ENCODE data around the gene AIFM3.
"Not testable (repeated sequence)": the region's sequence is repeated elsewhere in the genome, so short reads cannot be mapped to it uniquely, and the experiment has no call there.

The AIFM3 gene, protein sequence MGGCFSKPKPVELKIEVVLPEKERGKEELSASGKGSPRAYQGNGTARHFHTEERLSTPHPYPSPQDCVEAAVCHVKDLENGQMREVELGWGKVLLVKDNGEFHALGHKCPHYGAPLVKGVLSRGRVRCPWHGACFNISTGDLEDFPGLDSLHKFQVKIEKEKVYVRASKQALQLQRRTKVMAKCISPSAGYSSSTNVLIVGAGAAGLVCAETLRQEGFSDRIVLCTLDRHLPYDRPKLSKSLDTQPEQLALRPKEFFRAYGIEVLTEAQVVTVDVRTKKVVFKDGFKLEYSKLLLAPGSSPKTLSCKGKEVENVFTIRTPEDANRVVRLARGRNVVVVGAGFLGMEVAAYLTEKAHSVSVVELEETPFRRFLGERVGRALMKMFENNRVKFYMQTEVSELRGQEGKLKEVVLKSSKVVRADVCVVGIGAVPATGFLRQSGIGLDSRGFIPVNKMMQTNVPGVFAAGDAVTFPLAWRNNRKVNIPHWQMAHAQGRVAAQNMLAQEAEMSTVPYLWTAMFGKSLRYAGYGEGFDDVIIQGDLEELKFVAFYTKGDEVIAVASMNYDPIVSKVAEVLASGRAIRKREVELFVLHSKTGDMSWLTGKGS

DNA sequence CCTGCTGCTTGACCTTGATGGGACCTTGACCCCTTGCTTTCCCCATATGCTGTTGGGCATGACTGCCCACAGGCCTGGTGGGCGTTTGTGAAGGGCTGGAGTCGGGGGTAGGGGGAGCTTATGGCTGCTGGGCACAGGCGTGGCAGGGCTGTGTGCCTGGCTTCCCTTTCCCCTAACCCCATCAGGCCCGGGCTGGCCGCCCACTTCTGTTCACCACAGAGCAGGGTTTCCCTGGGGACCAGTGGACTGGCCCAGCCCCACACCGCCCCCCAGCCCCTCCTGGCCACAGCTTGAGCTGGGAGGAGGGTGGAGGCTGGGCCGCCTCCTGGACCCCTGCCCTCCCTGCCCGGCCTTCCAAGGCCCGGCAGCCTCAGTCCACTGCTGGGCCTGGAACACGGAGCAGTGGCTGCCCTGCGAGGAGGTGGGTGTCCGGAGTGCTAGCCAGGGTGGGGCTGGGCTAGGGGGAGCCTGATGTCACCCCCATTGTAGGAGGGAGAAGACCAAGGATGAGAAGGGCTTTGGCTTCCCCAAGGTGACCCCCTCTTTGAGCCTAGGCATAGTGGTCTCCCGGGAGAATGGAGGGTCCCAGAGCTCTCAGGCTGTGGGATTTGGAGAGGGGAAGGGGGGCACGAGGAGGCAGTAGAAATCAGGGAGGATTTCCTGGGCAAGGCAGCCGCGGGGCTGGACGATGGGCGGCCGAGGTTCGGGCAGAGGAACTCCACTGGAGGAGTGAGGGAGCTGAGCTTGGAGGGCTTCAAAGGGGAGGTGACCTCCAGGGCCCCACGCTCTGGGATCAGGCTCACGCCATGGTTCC lies at the start of gene AIFM3:
TSS of gene AIFM3 (plus strand) at position 373 of the 814 bp plus-strand sequence. CDS start 690 bp downstream, outside the sequence.
- TF ChIP-seq GATA1 (IDR thresholded peaks at IDR 0.05; ENCODE audit: low read depth, low read length) (no peak), POLR2A (IDR thresholded peaks at IDR 0.05; ENCODE audit: low read length) (no peak)
- no peak for DNase-seq

DNA sequence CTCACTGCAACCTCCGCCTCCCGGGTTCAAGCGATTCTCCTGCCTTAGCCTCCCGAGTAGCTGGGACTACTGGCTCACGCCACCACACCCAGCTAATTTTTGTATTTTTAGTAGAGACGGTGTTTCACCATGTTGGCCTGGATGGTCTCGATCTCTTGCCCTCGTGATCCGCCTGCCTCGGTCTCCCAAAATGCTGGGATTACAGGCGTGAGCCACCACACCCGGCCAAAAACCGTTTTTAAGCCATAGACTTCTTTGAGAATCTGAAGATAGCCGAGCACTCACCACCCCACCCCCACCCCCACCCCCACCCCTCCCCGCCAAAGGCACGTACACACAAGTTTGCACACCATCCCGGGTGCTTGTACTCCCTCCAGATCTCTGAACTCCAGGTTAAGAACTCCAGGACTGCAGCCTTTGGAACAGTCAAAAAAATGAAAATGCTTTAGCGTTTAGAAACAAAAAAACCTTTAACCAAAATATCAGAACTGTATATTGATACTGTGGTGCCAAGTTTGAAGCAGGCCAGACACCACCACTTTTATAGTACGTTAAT lies 48.3 kb upstream of the AIFM3 start:
- peak; percentile 35 to 37 for DNase-seq
- TF ChIP-seq POLR2A (IDR thresholded peaks at IDR 0.05; ENCODE audit: low read length), result no peak
- TF ChIP-seq GATA1 (IDR thresholded peaks at IDR 0.05; ENCODE audit: low read depth, low read length), result no peak

DNA sequence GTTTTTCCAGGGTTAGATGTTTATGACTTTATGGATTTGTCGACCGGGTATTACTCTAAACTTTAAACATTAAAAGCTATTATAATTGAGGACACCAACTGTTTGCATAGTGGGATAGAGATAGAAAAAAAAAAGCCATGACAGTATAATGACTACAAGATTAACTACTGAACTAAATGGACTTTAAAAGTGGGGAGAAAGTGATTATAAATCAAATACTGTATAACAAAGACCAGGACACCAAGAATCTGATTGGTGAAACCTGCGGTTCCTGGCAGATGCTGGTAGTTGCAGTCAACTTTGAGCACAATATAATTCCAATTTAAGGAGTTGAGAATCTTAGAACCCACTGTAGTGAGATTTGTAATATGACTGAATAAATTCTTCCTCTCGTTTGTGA lies 47.3 kb upstream of the AIFM3 start:
- no peak for TF ChIP-seq GATA1 (IDR thresholded peaks at IDR 0.05; ENCODE audit: low read depth, low read length)
- no peak for TF ChIP-seq POLR2A (IDR thresholded peaks at IDR 0.05; ENCODE audit: low read length)
- DNase-seq, result peak in 1 of 2 experiments; percentile 32

DNA sequence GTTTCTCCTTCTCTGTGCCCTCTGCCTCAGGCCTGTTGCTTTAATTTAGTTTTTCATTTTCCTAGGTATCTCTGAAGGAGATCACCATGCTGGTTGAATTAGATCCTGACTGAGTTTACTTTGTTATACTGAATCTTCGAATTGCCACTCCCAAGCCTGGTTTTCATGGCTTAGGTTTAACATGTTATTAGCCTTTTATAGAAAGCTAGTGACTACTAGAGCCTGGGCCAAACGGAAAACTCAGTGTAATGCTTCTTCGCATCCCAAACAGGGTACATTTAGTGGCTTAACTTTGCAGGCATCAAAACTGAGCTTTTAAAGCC lies 46.2 kb upstream of the AIFM3 start:
- TF ChIP-seq POLR2A (IDR thresholded peaks at IDR 0.05; ENCODE audit: low read length), result no peak
- no peak for TF ChIP-seq GATA1 (IDR thresholded peaks at IDR 0.05; ENCODE audit: low read depth, low read length)

DNA sequence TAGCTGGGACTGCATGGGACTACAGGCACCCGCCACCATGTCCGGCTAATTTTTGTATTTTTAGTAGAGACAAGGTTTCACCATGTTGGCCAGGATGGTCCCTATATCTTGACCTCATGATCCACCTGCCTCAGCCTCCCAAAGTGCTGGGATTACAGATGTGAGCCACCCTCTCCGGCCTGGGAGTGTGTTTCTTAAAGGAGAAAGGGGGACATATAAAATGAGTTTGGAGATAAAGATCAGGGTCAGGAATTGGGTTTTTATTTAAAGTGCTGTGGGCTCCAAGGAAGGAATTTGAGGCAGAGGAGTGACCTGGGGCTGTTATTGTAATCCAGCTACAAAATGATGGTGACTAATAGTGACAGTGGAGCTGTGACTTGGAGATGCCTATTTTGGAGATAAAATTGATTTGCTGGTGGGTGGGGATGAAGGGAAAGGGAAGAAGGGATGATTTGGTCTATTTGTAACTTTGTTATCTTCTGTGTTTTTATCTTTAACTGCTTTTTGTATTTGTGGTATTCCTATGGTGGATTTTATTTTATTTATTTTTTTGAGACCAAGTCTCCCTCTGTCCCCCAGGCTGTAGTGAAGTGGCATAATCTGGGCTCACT lies 44.8 kb upstream of the AIFM3 start:
- TF ChIP-seq POLR2A (IDR thresholded peaks at IDR 0.05; ENCODE audit: low read length) (no peak), GATA1 (IDR thresholded peaks at IDR 0.05; ENCODE audit: low read depth, low read length) (no peak)
- DNase-seq, result peak in 1 of 2 experiments; percentile 21

More for the DNA sequence above, 46.2 kb upstream of the AIFM3 start:
- no peak for DNase-seq

DNA sequence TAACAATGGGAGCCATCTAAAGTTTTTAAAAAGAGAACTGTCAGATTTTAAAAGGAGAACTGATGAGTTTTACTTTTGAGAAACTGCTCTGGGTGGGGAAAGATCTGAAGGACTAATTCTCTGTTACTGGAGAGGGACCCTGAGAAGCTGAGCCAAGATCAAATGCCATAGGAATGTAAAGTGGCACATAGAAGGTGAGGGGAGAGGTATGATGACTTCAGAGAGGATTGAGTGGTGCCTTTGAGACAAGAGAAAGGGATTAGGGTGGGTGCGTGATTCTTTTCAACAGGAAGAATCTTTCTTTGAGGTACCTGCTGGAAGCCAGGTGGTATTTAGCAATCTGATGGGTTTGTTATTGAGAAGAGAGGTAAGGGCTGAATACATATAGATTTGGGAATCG lies 40.8 kb upstream of the AIFM3 start:
- no peak for DNase-seq
- no peak for TF ChIP-seq GATA1 (IDR thresholded peaks at IDR 0.05; ENCODE audit: low read depth, low read length)
- TF ChIP-seq POLR2A (IDR thresholded peaks at IDR 0.05; ENCODE audit: low read length), result no peak

DNA sequence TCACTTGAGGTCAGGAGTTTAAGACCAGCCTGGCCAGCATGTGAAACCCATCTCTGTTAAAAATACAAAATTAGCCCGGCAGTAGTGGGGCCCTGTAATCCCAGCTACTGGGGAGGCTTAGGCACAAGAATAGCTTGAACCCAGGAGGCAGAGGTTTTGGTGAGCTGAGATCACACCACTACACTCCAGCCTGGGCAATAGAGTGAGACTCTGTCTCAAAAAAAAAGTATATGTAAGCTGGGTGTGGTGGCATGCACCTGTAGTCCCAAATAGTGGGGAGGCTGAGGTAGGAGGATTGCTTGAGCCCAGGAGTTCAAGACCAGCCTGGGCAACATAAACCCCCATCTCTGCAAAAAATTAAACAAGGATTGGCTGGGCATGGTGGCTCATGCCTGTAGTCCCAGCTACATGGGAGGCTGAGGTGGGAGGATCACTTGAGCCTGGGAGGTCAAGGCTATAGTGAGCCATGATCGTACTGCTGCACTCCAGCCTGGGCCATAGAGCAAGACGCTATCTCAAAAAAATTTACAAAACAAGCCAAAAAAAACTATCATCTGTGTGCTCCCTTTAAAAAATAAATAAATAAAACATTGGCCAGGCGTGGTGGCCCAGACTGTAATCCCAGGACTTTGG lies 39.0 kb upstream of the AIFM3 start:
- DNase-seq, result no peak
- TF ChIP-seq GATA1 (IDR thresholded peaks at IDR 0.05; ENCODE audit: low read depth, low read length) (no peak), POLR2A (IDR thresholded peaks at IDR 0.05; ENCODE audit: low read length) (no peak)

DNA sequence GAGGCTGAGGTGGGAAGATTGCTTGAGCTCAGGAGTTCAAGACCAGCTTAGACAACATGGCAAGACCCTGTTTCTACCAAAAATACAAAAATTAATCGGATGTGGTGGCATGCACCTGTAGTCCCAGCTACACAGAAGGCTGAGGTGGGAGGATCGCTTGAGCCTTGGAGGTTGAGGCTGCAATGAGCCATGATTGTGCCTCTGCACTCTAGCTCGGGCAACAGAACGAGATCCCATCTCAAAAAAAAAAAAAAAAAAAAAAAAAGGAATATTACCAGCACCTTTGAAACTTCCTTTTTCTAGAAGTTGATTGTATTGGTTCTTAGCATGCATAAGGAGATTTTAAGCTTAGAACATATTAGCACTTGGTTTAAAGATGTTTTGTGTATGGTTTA lies 38.5 kb upstream of the AIFM3 start:
- TF ChIP-seq POLR2A (IDR thresholded peaks at IDR 0.05; ENCODE audit: low read length) (no peak), GATA1 (IDR thresholded peaks at IDR 0.05; ENCODE audit: low read depth, low read length) (no peak)
- DNase-seq, result no peak

DNA sequence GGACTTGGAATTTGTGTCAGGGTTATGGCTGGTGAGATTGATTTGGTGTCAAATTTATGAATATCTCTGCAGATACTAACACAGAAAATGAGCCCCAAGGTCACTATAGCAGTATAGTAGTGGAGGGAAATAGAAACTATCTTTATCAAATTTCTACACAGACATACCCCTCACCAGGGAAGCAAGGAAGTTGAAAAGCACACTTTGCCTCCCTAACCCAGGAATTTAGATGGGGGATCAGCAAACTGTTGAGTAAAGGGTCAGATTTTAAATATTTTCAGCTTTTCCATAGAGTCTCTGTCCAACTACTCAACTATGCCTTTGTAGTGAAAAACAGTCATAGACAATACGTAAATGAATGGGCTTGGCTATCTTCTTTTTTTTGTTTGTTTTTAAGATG lies 37.1 kb upstream of the AIFM3 start:
- no peak for DNase-seq
- no peak for TF ChIP-seq POLR2A (IDR thresholded peaks at IDR 0.05; ENCODE audit: low read length)
- no peak for TF ChIP-seq GATA1 (IDR thresholded peaks at IDR 0.05; ENCODE audit: low read depth, low read length)

DNA sequence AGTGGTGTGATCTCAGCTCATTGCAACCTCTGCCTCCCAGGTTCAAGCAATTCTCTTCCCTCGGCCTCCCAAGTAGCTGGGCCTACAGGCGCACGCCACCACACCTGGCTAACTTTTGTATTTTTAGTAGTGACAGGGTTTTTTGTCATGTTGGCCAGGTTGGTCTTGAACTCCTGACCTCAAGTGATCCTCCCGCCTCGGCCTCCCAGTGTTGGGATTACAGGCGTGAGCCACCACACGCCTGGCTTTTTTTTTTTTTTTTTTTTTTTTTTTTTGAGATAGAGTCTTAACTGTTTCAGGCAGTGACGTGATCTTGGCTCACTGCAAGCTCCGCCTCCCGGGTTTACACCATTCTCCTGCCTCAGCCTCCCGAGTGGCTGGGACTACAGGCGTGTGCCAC lies 36.6 kb upstream of the AIFM3 start:
- not testable (repeated sequence) for DNase-seq

DNA sequence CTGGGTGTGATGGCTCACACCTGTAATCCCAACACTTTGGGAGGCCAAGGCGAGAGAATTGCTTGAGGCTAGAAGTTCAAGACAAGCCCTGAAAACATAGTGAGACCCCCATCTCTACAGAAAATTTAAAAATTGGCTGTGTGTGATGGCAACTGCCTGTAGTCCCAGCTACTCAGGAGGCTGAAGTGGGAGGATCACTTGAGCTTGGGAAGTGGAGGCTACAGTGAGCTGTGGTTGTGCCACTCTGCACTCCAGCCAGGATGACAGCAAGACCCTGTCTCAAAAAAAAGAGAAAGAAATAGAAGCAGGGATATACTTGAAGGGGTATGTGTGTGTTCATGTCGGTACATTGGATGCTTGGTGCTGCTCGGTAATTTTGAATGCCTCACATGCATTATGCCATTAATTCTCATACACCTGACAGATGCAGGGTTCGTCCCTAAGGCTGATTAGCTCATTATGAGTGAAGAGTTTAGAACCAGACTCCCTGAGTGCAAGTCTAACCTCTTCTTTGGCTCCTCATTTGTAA lies 35.9 kb upstream of the AIFM3 start:
- DNase-seq, result no peak
- TF ChIP-seq GATA1 (IDR thresholded peaks at IDR 0.05; ENCODE audit: low read depth, low read length), result no peak
- no peak for TF ChIP-seq POLR2A (IDR thresholded peaks at IDR 0.05; ENCODE audit: low read length)

DNA sequence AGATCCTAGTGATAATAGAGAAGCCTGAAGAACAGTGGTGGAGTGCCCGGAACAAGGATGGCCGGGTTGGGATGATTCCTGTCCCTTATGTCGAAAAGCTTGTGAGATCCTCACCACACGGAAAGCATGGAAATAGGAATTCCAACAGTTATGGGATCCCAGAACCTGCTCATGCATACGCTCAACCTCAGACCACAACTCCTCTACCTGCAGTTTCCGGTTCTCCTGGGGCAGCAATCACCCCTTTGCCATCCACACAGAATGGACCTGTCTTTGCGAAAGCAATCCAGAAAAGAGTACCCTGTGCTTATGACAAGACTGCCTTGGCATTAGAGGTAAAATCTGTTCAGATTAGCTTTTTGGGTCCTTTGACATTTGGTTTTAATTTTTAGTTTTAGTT lies 33.1 kb upstream of the AIFM3 start:
- DNase-seq, result no peak
- TF ChIP-seq POLR2A (IDR thresholded peaks at IDR 0.05; ENCODE audit: low read length), result no peak
- TF ChIP-seq GATA1 (IDR thresholded peaks at IDR 0.05; ENCODE audit: low read depth, low read length), result no peak

DNA sequence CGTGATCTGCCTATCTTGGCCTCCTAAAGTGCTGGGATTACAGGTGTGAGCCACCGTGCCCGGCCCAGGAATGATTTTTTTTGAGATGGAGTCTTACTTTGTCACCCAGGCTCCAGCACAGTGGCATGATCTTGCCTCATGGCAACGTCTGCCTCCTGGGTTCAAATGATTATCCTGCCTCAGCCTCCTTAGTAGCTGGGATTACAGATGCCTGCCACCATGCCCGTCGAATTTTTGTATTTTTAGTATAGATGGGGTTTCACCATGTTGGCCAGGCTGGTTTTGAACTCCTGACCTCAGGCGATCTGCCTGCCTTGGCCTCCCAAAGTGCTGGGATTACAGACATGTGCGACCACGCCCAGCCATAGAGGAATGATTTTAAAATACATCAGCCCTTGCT lies 32.0 kb upstream of the AIFM3 start:
- DNase-seq, result not testable (repeated sequence)

DNA sequence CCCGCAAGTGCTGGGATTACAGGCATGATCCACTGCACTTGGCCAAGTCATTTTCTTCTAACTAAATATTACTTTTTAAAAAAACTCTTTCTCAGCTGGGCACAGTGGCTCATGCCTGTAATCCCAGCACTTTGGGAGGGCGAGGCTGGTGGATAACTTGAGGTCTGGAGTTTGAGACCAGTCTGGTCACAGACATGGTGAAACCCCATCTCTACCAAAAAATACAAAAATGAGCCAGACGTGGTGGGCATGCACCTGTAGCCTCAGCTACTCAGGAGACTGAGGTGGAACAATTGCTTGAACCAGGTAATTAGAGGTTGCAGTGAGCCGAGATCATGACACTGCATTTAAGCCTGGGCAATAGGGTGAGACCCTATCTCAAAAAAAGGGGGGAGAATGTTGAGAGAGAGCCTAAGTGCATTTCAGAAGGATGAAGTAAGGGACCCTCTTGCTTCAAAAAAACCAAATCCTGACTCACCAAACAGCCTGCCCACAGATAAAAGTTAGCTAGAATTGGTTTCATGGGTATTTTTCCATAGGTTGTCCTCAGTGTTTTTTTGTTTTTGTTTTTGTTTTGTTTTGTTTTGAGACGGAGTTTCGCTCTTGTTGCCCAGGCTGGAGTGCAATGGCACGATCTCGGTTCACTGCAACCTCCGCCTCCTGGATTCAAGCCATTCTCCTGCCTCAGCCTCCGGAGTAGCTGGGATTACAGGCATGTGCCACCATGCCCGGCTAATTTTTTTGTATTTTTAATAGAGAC lies 31.1 kb upstream of the AIFM3 start:
- not testable (repeated sequence) for DNase-seq
